Measurements from ENCODE around the gene CHPT1.

Gene CHPT1

GRCh38 chr12:101685092-101685491 is 12.3 kb upstream of the CHPT1 start:
- DNase-seq (ENCODE audit: low read depth): no peak

DNA sequence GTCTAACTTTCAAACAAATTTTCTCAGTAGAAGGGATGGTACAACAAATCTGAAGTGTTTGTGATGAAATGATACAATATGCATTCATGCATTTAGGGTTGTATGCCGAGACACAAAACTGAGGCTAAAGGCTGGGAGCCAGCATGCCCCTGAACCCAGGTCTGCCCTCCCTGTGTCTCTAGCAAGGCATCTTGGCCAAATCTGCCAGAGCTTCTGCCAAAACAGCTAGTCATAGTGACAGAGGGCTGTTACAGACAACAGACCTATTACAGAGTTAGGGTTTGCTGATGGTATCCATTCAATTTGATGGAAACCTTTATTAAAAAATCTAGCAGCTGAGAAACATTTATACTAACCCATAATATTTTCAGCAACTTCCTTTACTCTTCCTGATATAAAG is 11.3 kb upstream of the CHPT1 start:
- DNase-seq (ENCODE audit: low read depth): no peak

GRCh38 chr12:101690544-101691098 is 6.8 kb upstream of the CHPT1 start:
- no peak for DNase-seq (ENCODE audit: low read depth)

DNA sequence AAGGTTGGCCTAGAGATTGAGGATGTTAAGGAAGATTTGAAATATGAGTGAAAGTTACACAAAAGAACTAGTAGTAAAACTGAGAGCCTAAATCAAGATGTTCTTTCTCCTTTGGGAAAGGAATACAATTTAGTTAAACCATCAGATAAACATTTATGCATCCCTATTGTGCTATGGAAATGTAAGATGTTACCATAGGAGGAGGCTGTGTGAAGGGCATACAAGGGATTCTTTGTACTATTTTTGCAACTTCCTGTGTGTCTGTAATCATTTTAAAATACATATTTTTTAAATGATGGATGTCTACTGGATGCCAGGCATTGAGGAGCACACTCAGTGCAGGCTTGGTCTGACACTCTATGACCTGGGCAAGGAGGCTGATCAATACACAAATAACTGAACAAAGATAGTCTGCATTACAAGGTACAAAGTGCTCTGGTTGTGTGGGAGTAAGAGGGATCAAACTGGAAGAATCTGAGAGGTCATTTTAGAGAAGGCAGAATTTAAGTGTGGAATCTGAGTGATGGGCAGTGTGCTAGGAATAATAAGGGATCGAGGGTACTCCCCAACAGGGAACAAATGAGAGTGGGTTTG is 5.8 kb upstream of the CHPT1 start:
- DNase-seq (ENCODE audit: low read depth): no peak

- no peak for DNase-seq (ENCODE audit: low read depth)
Measured at GRCh38 chr12:101694297-101694848, 3.1 kb upstream of the CHPT1 start.

GRCh38 chr12:101694986-101695385 is 2.5 kb upstream of the CHPT1 start:
- no peak for DNase-seq (ENCODE audit: low read depth)

DNA sequence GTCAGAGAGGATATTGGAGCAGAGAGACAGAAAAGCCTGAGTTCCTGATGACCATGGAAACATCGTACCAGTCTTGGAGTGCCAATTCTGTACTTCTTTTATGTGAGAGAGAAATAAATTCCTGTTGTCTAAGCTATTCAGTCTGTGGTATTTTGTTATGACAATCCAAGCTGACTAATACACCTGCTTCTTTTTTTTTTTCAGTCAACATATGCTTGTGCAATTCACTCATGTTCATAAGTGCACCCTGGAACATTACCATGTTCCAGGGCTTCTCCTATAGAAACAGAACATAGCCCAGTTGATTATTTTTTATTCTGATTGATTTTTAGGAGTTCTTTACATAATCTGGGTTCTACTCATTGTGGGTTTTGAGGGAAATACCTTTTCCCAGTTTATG is 1.7 kb upstream of the CHPT1 start:
- no peak for DNase-seq (ENCODE audit: low read depth)

DNA sequence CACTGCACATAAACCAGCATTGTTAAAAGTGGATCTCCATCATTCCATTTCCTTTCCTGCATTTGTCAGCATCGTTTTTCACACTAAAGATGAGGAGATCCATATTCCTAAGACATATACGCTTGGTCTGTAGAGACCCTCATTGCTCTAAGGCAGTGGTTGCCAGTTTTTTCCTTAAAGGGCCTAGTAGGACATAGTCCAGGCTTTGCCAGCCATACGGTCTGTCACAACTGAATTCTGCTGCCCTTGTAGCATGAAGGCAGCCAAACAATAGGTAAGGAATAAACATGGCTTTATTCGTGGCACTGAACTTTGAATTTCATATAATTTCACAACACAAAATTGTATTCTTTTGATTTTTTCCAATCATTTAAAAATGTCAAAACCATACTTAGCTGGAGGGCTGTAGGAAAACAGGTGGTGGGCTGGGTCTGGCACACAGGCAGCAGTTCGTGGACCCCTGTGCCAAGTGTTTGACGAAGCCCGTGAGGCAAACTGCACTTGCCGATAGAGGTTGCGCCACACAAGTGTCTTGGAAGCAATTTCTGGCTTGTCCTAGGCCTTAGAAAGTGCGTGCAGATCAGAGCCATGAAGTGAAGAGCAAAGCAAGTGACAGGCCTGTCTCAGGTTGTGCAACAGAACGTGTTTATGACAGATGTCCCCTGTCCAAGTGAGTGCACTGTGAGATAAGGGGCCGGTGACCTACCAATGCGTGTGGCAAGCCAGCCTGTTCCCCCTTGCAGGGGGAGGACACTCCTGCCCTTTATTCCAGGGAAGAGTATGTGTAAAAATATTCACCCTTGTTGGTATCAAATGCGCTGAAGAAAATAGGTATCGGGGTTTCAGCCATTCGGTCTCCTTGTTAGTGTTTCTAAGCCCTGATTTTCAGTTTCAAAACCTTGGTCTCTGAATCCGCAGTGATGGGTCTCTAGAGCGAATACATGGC is 916 bp upstream of the CHPT1 start:
- DNase-seq (ENCODE audit: low read depth): no peak

DNA sequence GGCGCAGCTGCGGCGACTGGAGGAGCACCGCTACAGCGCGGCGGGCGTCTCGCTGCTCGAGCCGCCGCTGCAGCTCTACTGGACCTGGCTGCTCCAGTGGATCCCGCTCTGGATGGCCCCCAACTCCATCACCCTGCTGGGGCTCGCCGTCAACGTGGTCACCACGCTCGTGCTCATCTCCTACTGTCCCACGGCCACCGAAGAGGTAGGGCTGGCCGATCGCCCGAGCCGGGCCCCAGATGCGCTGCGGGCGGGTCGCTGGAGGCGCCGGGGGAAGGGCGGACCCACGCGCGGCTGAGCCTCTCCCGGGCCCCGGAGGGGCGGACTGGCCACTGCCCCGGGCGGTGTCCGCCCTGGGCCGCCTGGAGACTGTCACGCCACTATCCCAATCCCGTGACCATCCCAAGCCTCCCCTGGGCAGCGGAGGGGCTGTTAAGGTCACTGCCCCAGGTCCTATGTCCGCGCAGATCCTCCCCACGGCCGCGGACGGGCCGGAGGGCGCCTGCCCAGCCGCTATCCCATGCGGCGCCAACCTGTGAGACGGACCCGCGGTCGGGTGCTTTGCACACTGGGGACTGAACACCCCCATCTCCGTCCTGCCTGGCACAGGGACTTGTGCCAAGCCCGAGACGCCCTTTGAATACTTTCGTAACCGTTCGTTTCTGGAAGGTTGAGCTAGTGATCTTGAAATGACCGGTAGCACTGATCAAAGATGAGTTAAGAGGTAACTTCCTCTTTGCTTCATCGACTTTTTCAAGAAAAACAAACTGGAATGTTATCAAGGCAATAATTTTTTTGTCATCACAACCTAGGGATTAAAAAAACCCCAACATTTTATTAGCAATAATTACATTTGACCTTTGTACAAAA is 725 bp downstream of the CHPT1 start:
- DNase-seq (ENCODE audit: low read depth): peak; percentile 2

DNA sequence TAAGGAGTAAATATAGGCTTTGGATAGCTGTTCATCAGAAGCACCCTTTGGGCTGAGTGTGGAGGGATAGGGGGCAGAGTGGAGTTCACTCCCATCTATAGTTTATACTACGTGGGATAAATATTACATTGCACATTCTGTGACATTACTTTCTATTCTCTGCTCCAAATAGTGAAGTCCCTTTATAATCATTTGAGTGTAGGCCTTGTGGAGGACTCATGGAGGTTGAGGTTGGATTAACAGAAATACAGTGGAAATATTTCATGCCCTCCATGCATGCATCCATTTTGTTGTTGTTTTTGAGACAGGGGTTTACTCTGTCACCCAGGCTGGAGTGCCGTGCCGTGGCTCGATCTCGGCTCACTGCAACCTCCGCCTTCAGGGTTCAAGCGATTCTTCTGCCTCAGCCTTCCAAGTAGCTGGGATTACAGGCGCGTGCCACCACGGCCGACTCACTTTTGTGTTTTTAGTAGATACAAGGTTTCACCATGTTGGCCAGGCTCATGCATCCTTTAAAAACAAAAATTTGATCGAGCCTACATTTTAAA is 1.4 kb downstream of the CHPT1 start:
- no peak for DNase-seq (ENCODE audit: low read depth)

GRCh38 chr12:101700299-101700820 is 2.9 kb downstream of the CHPT1 start:
- no peak for DNase-seq (ENCODE audit: low read depth)

- no peak for DNase-seq (ENCODE audit: low read depth)
Measured at GRCh38 chr12:101703487-101703886, 6.0 kb downstream of the CHPT1 start.

DNA sequence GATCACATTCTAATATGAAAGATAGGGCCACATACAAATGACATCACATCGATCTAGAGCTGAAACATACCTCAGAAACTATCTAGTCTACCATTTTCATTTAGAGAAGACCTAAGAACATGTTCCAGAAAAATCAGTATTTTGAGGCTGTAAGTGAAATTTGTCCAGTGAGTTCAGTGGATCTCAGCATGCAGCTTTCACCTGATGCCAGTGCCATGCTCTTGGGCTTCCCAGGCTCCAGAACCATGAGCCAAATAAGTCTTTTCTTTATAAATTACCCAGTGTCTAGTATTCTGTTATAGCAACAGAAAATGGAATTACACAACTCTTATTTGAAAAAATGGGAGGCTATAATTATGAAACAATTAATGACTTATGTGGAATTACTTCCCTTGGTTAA is 9.0 kb downstream of the CHPT1 start:
- DNase-seq (ENCODE audit: low read depth): no peak

DNA sequence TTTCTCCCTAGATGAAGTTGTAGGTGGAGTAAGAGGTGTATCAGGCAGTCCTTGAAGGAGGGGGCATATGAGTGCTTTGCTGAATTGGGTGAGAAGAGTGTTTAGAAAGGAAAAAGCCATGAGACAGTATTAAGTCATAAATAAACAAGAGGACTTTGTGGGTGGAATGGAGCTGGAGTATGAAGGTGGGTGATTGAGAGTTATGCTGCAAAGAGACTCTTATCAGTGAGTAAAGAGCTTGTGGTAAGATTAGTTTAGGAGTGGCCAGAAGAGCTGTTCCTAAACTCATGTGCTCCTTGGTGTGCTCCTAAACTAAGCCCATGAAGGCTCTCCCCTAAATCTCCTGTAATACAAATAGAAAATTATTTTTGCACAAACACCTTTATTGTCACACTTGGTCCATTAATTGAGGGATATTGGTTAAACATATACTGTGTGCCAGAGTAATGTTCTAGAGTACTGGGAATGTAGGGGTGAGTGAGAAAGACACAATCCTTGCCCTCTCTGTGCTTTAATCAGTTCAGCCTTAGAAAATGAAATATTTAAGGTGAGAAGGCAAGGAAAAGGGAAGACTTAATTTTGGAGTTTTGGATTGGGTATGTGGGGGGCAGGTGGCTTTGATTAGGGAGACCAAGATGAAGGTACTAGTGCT is 9.8 kb downstream of the CHPT1 start:
- no peak for DNase-seq (ENCODE audit: low read depth)

DNA sequence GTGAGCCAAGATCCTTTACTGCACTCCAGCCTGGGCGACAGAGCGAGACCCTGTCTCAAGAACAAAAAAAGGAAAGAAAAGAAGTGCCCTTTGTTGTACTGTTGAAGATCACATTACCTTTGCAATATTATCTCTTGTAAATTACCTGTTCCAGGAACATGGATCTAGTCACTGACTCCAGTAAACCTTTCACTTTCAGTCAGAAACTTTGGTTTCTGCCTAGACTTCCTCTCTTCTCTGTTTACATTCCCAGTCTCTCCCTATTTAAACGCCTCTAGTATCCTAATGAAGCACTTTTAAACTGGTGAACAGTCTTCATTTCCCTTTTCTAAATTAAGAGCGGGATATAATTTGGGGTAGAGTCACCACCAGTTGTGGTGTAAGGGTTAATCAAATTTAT is 12.8 kb downstream of the CHPT1 start:
- no peak for DNase-seq (ENCODE audit: low read depth)

- DNase-seq (ENCODE audit: low read depth): no peak
Measured at GRCh38 chr12:101713059-101713682, 15.7 kb downstream of the CHPT1 start.

DNA sequence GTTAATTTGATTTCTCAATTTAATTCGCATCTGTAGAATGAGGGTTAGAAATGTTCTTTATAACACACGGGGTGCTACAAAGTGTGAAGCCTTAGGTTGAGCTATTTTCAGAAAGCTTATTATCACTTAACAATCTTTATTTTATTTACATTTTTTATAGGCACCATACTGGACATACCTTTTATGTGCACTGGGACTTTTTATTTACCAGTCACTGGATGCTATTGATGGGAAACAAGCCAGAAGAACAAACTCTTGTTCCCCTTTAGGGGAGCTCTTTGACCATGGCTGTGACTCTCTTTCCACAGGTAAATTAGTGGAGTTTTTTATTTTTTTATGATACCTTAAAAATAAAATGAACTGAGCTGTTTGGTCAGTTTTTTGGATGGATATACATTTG is 16.5 kb downstream of the CHPT1 start:
- no peak for DNase-seq (ENCODE audit: low read depth)

DNA sequence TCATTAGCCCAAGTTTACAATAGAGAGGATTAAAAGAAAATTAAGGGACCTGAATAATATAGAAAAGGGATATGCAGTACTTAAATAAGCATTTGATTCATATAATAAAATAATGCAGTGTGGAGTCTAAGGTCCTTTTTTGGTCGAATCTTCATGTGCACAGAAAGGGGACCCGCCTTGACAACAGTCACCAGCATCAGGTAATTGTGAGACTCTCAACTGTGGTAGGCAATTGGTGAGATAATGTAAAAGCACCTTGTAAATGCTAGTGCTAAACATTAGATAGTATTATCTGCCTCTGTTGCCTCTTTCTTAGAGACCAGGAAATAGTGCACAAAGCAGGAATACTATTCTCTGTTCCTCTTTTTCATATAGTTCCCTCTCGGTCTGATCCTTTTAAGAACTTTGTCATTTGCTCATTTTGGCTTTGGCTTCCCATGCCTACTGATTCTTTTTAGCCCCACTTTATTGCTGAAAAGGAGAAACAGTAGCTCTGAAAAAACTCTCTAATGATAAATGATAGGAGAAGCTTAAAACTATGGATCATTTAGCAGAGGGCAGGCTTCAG is 17.5 kb downstream of the CHPT1 start:
- no peak for DNase-seq (ENCODE audit: low read depth)

DNA sequence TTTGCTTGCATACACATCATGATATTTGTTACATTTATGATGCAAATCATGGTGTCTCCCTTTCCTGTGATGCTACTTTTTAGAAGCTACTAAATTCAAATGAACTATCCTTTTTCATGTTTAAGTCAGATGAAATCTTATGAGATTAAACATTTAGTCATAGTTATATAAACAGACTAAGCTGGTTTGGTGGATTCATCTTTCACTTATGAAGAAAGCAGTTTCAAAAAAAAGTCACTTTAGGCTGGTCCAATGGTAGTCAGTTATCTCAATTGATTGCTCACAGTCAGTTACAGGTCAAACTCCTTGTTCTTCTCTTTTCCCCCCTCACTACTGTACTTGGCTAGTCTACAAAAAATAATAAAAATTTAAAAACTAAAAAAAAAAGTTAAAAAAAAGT is 22.1 kb downstream of the CHPT1 start:
- DNase-seq (ENCODE audit: low read depth): no peak

- DNase-seq (ENCODE audit: low read depth): no peak
Measured at GRCh38 chr12:101720118-101720517, 22.7 kb downstream of the CHPT1 start.

Measured in stimulated activated CD8-positive, alpha-beta memory T cell treated with anti-CD3 and anti-CD28 coated beads, Interleukin-12 subunit alpha, Interleukin-12 subunit beta, amount 100 ng/mL, for 4 hours (primary cell).